GM12878 (cell line): Measurements from ENCODE around the gene MRPS5. TPM values are rescaled to one million over a fixed set of nuclear protein-coding genes. Genes with fewer than 3 reads are reported as not detected.

Experiments
- ATAC-seq: fragments of 200-7000 bp; cut with Tn5 transposase; 3 replicates; pipeline ENCODE4 v1.9.1; 2020; ENCODE audit warnings: mild to moderate bottlenecking, moderate library complexity
- BruUV-seq: library from RNA; stranded (reverse); fragments of 400-500 nt; replicated peaks from 2 replicates; lab custom pipeline; 2021; lab: Mats Ljungman, UMichigan
- CTCF ChIA-PET: fragments of 300-600 bp; sonication (Branson Sonifier 250); formaldehyde crosslinking; extraction: SDS; loops from one replicate; lab custom pipeline; 2021; ENCODE audit warnings: inconsistent platforms; lab: Yijun Ruan, JAX
- POLR2A ChIA-PET: fragments of 350-600 bp; formaldehyde crosslinking; extraction: SDS; loops from one replicate; lab custom pipeline; 2021; ENCODE audit warnings: inconsistent platforms; lab: Charles Lee
- RAD21 ChIA-PET: fragments of 300-600 bp; sonication (Branson Sonifier 250); formaldehyde crosslinking; loops from one replicate; lab custom pipeline; 2023; ENCODE audit warnings: antibody characterized with exemption; ENCODE audit not compliant: unreplicated experiment; lab: Charles Lee
- SMC1A ChIA-PET: fragments of 300-600 bp; sonication (Branson Sonifier 250); formaldehyde crosslinking; loops from one replicate; lab custom pipeline; 2023; ENCODE audit not compliant: unreplicated experiment, uncharacterized antibody; lab: Charles Lee
- DNase-seq: peaks from one replicate; pipeline ENCODE4 v3.0.0-alpha.2; 2011; ENCODE audit warnings: low read depth, low spot score
- FAIRE-seq: peaks from 3 replicates; lab custom pipeline; 2011; peaks lifted over from hg19 to GRCh38; lab: Jason Lieb, UNC
- H2AFZ ChIP-seq: 2 replicates; pipeline ENCODE4 v1.6.0; 2011; ENCODE audit warnings: low read depth, low read length, control low read depth; ENCODE audit not compliant: control insufficient read depth
- H3K27ac ChIP-seq: 2 replicates; pipeline ENCODE4 v1.5.1; 2011; ENCODE audit warnings: control low read depth; ENCODE audit not compliant: control insufficient read depth, insufficient read depth
- H3K27me3 ChIP-seq, 2 experiments: replicated peaks in 1 of 2; 2 replicates each; pipeline versions ENCODE4 v1.6.0 to v1.6.1; 2011; ENCODE audit warnings: low read length in 1 of 2; ENCODE audit not compliant: control insufficient read depth in 2 of 2, insufficient read depth in 2 of 2
- H3K36me3 ChIP-seq, 2 experiments: 2 replicates each; pipeline ENCODE4 v1.5.1; 2011; ENCODE audit warnings: low read length in 1 of 2; ENCODE audit not compliant: control insufficient read depth in 2 of 2, insufficient read depth in 2 of 2
- H3K4me1 ChIP-seq: 2 replicates; pipeline ENCODE4 v1.6.1; 2011; ENCODE audit warnings: mild to moderate bottlenecking, low read length, moderate library complexity, mixed read lengths; ENCODE audit not compliant: control insufficient read depth, insufficient read depth
- H3K4me2 ChIP-seq: 2 replicates; pipeline ENCODE4 v1.6.0; 2011; ENCODE audit warnings: control low read depth; ENCODE audit not compliant: control insufficient read depth, insufficient read depth
- H3K4me3 ChIP-seq: fragments of 200-600 bp; sonication (generic); 2 replicates; pipeline ENCODE4 v1.5.1; 2016
- H3K79me2 ChIP-seq: 2 replicates; pipeline ENCODE4 v1.6.0; 2011; ENCODE audit warnings: low read length; ENCODE audit not compliant: control insufficient read depth, insufficient read depth
- H3K9ac ChIP-seq: 2 replicates; pipeline ENCODE4 v1.8.0; 2011; ENCODE audit warnings: low read length, control low read depth, mixed read lengths; ENCODE audit not compliant: control insufficient read depth, insufficient read depth
- H3K9me3 ChIP-seq: replicated peaks from 3 replicates; pipeline ENCODE4 v1.5.1; 2011; ENCODE audit warnings: mild to moderate bottlenecking, low read length; ENCODE audit not compliant: control insufficient read depth, insufficient read depth
- H4K20me1 ChIP-seq: 2 replicates; pipeline ENCODE4 v1.6.0; 2011; ENCODE audit not compliant: control insufficient read depth, insufficient read depth
- ASH2L ChIP-seq: fragments of 300-600, 200-600 bp; sonication (generic); IDR thresholded peaks from 2 replicates; pipeline ENCODE4 v1.6.1; 2017; ENCODE audit warnings: low read depth, mild to moderate bottlenecking, borderline replicate concordance
- BCL11A ChIP-seq: IDR thresholded peaks from 2 replicates; pipeline ENCODE4 v1.6.1; 2011; ENCODE audit warnings: low read depth, low read length
- IKZF2 ChIP-seq, 2 experiments: fragments of 450-650 bp; IDR thresholded peaks; 2 replicates each; pipeline ENCODE4 v1.6.1; 2017; ENCODE audit warnings: mild to moderate bottlenecking in 2 of 2, moderate library complexity in 2 of 2
- MYB ChIP-seq: fragments of 150-350 bp; IDR thresholded peaks from 2 replicates; pipeline ENCODE4 v1.6.1; 2014; ENCODE audit warnings: mild to moderate bottlenecking, low read depth, low read length, borderline replicate concordance
- STAT1 ChIP-seq: fragments of 450-650 bp; conservative IDR thresholded peaks from 2 replicates; pipeline ENCODE4 v1.6.1; 2014; ENCODE audit warnings: antibody characterized with exemption, mild to moderate bottlenecking
- WGBS: methylation state at CpG from one replicate; pipeline ENCODE4 v1.1.6; 2016; ENCODE audit warnings: low lambda C conversion rate; ENCODE audit not compliant: insufficient replicate concordance, insufficient coverage; ENCODE audit errors: missing lambda C conversion rate; 5-methylcytosine and 5-hydroxymethylcytosine counted together
- in situ Hi-C: fragments of 300-500 bp; cut with MboI; formaldehyde crosslinking; loops from 9 replicates; pipeline ENCODE4 v1.14.3; 2018; ENCODE audit warnings: mixed read lengths
- intact Hi-C: fragments of 100-400 bp; cut with micrococcal nuclease; formaldehyde crosslinking; loops from one replicate; pipeline ENCODE4 v1.14.2; 2022; ENCODE audit not compliant: unreplicated experiment
- polyA plus RNA-seq, 11 experiments: library from polyadenylated mRNA; depleted of rRNA in 4 of 11; unstranded in 6 of 11; stranded (reverse) in 5 of 11; fragments of >200 nt; fragmentation: Nextera tagmentation in 4 of 11; fragmentation: Illumina TruSeq in 1 of 11; extraction: Ambion mirVana in 4 of 11; extraction: Trizol in 1 of 11; gene quantifications; 1 replicate in 1 of 11; 2 replicates in 10 of 11; pipeline versions ENCODE4 v1.2.1 to v1.2.3, GENCODE V29; 2011 to 2016; ENCODE audit warnings: inconsistent platforms in 2 of 11, missing spikeins in 2 of 11, low read depth in 1 of 11
- total RNA-seq, 4 experiments: library from RNA; depleted of rRNA in 3 of 4; stranded (reverse); fragments of >200 nt in 3 of 4; fragmentation: Illumina TruSeq in 1 of 4; extraction: Trizol in 1 of 4; gene quantifications; 2 replicates each; pipeline versions ENCODE4 v1.2.1 to v1.2.3, GENCODE V29; 2013 to 2021
- TF ChIP-seq, protein P1 (sequence below): IDR thresholded peaks from 2 replicates; pipeline ENCODE4 v1.6.1; 2012; ENCODE audit warnings: improper control_type of control experiment, low read depth, low read length; ENCODE audit not compliant: insufficient replicate concordance

Gene MRPS5
- total and polyA plus RNA-seq, 10 of the 15 experiments (the other 5 are each of a cell fraction or from before 2014, with no cell fraction given): 54.8 to 93.0 (median 76.3) TPM

DNA sequence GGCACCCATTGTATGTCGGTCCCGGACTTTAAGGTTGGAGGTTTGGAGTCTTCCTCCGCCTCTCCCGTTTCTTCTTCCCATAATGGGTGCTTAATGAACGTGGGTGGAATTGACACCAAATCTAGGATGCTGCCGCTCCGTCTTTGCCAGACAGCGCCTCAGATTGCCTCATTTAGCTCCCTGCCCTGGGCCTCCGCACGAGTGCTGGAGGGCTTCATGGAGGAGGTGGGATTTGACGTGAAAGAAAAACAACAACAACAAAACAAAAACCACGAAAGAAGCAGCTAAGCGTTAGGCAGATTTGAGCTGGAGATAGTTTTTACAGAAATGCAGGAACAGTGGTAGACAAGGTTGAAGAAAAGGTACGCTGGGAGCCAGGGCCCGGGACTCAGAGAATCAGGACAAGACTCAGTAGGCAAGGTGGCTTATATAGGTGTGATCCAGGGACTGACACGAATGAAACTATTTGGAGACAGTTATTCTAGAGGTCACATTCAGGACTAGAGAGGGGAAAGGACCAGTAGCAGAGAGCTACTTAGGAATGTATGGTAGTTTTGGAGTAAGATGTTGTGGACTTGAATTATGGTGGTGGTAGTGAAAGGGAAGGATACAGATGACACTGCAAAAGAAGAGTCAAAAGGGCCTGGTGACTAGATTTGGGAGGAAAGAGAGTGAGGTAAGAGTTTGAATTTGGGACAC is 44.6 kb upstream of the MRPS5 start:
- ChIA-PET SMC1A (interaction anchor here (1.6 kb wide), 1 partner anchor 45 kb away, joined by 5 read pairs; the partner anchor contains the start of gene MRPS5), RAD21 (interaction anchor here (3.2 kb wide), 1 partner anchor 44 kb away, joined by 17 read pairs; the partner anchor contains the start of gene MRPS5), CTCF (interaction anchor here (0.7 to 2.3 kb wide), 6 partner anchors 9 to 237 kb away, joined by 3 to 10 read pairs (median 4); partner anchors contain the start of genes FAHD2A and MRPS5), POLR2A (interaction anchor here (0.9 to 1.0 kb wide), 3 partner anchors 8 to 45 kb away, joined by 3 read pairs; partner anchors contain the start of gene MRPS5)
- in situ Hi-C loops: no loop called here
- Histone ChIP-seq H3K36me3 (no peaks in the 10 kb centered on the region), H2AFZ (peak overlapping the region; percentile 100), H3K4me1 (peaks cover 3% of the 10 kb centered on the region; the same call in 1 of the 2 replicates), H4K20me1 (no peaks in the 10 kb centered on the region), H3K27me3 (no peaks in the 10 kb centered on the region), H3K4me3 (peak overlapping the region; percentile 86), H3K9me3 (no peaks in the 10 kb centered on the region), H3K27ac (no peak overlapping the region; the same call in 1 of the 2 replicates), H3K4me2 (peak overlapping the region; percentile 87), H3K79me2 (peaks cover 13% of the 10 kb centered on the region), H3K9ac (peak overlapping the region; percentile 97)
- WGBS: 12% methylated on average over 16 of the region's 16 CpGs
- intact Hi-C loops: no loop called here
- ATAC-seq: peak; percentile 21
- BruUV-seq: TSS peak; percentile 91
- FAIRE-seq: no peak
- DNase-seq: no peak
- TF ChIP-seq, protein P1, sequence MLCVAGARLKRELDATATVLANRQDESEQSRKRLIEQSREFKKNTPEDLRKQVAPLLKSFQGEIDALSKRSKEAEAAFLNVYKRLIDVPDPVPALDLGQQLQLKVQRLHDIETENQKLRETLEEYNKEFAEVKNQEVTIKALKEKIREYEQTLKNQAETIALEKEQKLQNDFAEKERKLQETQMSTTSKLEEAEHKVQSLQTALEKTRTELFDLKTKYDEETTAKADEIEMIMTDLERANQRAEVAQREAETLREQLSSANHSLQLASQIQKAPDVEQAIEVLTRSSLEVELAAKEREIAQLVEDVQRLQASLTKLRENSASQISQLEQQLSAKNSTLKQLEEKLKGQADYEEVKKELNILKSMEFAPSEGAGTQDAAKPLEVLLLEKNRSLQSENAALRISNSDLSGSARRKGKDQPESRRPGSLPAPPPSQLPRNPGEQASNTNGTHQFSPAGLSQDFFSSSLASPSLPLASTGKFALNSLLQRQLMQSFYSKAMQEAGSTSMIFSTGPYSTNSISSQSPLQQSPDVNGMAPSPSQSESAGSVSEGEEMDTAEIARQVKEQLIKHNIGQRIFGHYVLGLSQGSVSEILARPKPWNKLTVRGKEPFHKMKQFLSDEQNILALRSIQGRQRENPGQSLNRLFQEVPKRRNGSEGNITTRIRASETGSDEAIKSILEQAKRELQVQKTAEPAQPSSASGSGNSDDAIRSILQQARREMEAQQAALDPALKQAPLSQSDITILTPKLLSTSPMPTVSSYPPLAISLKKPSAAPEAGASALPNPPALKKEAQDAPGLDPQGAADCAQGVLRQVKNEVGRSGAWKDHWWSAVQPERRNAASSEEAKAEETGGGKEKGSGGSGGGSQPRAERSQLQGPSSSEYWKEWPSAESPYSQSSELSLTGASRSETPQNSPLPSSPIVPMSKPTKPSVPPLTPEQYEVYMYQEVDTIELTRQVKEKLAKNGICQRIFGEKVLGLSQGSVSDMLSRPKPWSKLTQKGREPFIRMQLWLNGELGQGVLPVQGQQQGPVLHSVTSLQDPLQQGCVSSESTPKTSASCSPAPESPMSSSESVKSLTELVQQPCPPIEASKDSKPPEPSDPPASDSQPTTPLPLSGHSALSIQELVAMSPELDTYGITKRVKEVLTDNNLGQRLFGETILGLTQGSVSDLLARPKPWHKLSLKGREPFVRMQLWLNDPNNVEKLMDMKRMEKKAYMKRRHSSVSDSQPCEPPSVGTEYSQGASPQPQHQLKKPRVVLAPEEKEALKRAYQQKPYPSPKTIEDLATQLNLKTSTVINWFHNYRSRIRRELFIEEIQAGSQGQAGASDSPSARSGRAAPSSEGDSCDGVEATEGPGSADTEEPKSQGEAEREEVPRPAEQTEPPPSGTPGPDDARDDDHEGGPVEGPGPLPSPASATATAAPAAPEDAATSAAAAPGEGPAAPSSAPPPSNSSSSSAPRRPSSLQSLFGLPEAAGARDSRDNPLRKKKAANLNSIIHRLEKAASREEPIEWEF: peak; percentile 20
- TF ChIP-seq BCL11A (0 out of 2 replicates have a peak, but pooled peaks have one; percentile 1), ASH2L (no peak), IKZF2 (IDR thresholded peaks at IDR 0.05) (peak in 1 of 2 experiments; percentile 21; a peak in 1 of 4 replicates), STAT1 (0 out of 2 replicates have a peak, but pooled peaks have one; percentile 49), MYB (no peak)
